Upper lobe of left lung (tissue), 4 donors: ENCODE data around the gene UBE2F.

Source experiments
- POLR2A ChIP-seq, 4 donors: fragments of 450-650 bp; IDR thresholded peaks; one replicate each; pipeline ENCODE4 v1.5.1; 2016 to 2017; ENCODE audit warnings: antibody characterized with exemption in 4 of 4, mild to moderate bottlenecking in 2 of 4
- POLR2AphosphoS5 ChIP-seq, 2 donors: sonication (generic); formaldehyde crosslinking; IDR thresholded peaks; one replicate each; pipeline ENCODE4 v1.5.1; 2017; ENCODE audit warnings: antibody characterized with exemption in 2 of 2

DNA sequence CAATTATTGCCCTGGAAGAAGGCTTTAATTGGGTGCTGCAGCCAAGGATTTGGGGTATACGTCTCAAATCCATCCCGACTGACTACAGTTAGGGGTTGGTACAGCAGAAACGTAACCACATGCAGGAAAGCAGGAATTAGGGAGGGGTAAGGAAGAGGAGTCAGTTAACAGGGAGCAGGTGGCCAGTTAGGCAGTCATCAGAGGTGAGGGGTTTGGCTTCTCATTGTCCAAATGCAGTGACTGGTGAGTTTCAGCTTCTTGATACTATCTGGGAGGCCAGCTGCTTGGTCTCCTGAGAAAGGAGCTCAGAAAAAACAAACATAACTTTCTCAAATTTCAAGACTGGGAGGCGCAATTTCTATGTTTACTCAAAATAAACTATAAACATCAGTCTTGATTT is 38.8 kb upstream of the UBE2F start:
- TF ChIP-seq POLR2AphosphoS5 (IDR thresholded peaks at IDR 0.05) (no peak), POLR2A (IDR thresholded peaks at IDR 0.05) (no peak)
